Measurements from ENCODE around the gene ENOX1. TPM values are rescaled to one million over a fixed set of nuclear protein-coding genes. Genes with fewer than 3 reads are reported as not detected.

Gene ENOX1
- total RNA-seq, 1 experiment from 2014 or later = 0.95 TPM

DNA sequence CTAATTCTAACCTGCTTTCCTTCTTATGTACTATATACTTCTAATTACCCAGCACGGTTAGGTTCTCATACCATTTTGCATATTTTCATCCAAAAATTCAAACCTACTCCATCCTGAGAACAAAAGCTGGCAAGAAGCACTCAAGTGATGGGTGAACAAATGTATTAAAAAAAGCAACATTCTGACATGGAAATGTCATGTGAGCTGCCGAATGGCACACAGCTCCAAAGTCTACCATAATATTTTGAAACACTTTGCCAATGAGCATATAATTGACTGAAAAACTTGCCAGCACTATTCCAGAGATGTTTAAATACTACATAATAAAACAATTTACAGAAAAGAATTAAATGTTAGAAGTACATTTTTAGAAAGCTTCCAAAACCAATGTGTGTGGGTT is 274.6 kb downstream of the ENOX1 start:
- DNase-seq = no peak
- CTCF ChIA-PET = no interaction called here

DNA sequence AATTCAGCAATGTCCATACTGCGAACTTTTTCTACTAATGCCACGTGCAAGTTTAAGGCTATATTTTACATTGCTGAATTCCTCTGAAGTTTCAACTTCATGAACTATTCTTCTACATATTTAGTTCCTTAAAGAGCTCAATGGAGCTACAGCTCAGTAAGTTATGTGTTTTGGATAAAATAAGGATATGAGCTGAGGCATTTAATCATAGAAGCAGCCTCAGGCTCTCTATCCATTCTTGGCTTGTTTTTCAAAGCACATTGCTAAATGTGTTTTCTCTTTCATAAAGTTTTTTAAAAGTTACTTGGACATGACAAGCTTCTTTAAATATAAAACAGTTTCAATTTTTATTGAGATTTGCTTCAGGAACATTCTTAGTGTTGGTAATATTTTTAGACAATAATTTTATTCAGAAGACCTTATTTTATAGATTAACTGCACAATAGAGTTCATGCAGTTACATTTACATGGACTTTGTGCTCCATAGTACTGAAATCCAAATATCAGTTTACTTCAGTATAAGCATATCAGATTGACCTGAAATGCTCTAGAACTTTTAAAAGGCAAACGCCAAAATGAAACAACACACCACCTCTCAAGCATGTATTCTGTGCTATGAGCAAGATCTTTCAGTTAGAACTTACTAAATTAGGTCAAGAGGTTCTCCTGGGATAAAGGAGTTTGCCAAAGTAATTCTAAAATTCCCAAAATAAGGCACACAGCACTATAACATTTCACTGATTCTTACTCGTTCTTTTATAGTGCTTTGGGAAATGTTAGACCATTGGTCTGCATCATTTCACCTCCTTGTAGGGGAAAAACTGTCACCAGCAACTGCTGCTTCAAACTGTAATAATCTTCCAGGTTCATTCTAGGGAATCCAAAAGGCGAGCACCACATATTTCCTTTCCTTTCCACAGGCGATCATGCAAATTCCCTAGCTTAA is 275.5 kb downstream of the ENOX1 start:
- BruUV-seq (replicated peaks) = no TSS peak
- no peak for TF ChIP-seq EZH2 (IDR thresholded peaks at IDR 0.05; ENCODE audit: low read length, unreplicated experiment)
- TF ChIP-seq, protein P1, sequence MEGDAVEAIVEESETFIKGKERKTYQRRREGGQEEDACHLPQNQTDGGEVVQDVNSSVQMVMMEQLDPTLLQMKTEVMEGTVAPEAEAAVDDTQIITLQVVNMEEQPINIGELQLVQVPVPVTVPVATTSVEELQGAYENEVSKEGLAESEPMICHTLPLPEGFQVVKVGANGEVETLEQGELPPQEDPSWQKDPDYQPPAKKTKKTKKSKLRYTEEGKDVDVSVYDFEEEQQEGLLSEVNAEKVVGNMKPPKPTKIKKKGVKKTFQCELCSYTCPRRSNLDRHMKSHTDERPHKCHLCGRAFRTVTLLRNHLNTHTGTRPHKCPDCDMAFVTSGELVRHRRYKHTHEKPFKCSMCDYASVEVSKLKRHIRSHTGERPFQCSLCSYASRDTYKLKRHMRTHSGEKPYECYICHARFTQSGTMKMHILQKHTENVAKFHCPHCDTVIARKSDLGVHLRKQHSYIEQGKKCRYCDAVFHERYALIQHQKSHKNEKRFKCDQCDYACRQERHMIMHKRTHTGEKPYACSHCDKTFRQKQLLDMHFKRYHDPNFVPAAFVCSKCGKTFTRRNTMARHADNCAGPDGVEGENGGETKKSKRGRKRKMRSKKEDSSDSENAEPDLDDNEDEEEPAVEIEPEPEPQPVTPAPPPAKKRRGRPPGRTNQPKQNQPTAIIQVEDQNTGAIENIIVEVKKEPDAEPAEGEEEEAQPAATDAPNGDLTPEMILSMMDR (conservative IDR thresholded peaks at IDR 0.05; ENCODE audit: low read depth, low read length) = no peak
- TF ChIP-seq EZH2phosphoT487 (IDR thresholded peaks at IDR 0.05; ENCODE audit: borderline replicate concordance, low read length) = no peak
- no peaks in the 10 kb centered on the region for H4K20me1 ChIP-seq (ENCODE audit: low read length)
- H3K27me3 ChIP-seq (ENCODE audit: low read length) = no peaks in the 10 kb centered on the region
- no peak overlapping the region for H2AFZ ChIP-seq (ENCODE audit: low read length)
- H3K79me2 ChIP-seq (ENCODE audit: low read length) = no peaks in the 10 kb centered on the region
- CTCF ChIA-PET = no interaction called here
- POLR2A ChIA-PET (ENCODE audit: unreplicated experiment) = no interaction called here
- H3K9me2 ChIP-seq (replicated peaks; ENCODE audit: low read length) = no peaks in the 10 kb centered on the region
- no peaks in the 10 kb centered on the region for H3K9me3 ChIP-seq (ENCODE audit: low read length)
- DNase-seq (no peak), ATAC-seq (no peak)
- no peak overlapping the region for H3K4me2 ChIP-seq (ENCODE audit: low read length)
- no peaks in the 10 kb centered on the region for H3K36me3 ChIP-seq (ENCODE audit: low read depth, low read length)
- H3K4me1 ChIP-seq (ENCODE audit: insufficient read depth, low read length) = no peaks in the 10 kb centered on the region
- no peak overlapping the region for H3K27ac ChIP-seq (ENCODE audit: low read length)
- H3K4me3 ChIP-seq (ENCODE audit: low read length) = no peak overlapping the region
- no peaks in the 10 kb centered on the region for H3F3A ChIP-seq (ENCODE audit: low read length, unreplicated experiment)
- intact Hi-C loops (cut with micrococcal nuclease) = no loop called here
- H3K9ac ChIP-seq (ENCODE audit: low read length) = no peak overlapping the region

More for the DNA sequence above, 274.6 kb downstream of the ENOX1 start:
- H2AFZ ChIP-seq (ENCODE audit: low read length) = no peak overlapping the region
- no peak overlapping the region for H3K9ac ChIP-seq (ENCODE audit: low read length)
- H3K9me3 ChIP-seq (ENCODE audit: low read length) = no peaks in the 10 kb centered on the region
- H3K27me3 ChIP-seq (ENCODE audit: low read length) = no peaks in the 10 kb centered on the region
- no peak overlapping the region for H3K4me3 ChIP-seq (ENCODE audit: low read length)
- no TSS peak for BruUV-seq (replicated peaks)
- H3F3A ChIP-seq (ENCODE audit: low read length, unreplicated experiment) = no peaks in the 10 kb centered on the region
- H3K4me1 ChIP-seq (ENCODE audit: insufficient read depth, low read length) = no peaks in the 10 kb centered on the region
- H3K36me3 ChIP-seq (ENCODE audit: low read depth, low read length) = no peaks in the 10 kb centered on the region
- intact Hi-C loops (cut with micrococcal nuclease) = no loop called here
- H3K9me2 ChIP-seq (replicated peaks; ENCODE audit: low read length) = no peaks in the 10 kb centered on the region
- H3K4me2 ChIP-seq (ENCODE audit: low read length) = no peak overlapping the region
- H4K20me1 ChIP-seq (ENCODE audit: low read length) = no peaks in the 10 kb centered on the region
- no peak for ATAC-seq
- H3K27ac ChIP-seq (ENCODE audit: low read length) = no peak overlapping the region
- POLR2A ChIA-PET (ENCODE audit: unreplicated experiment) = no interaction called here
- no peaks in the 10 kb centered on the region for H3K79me2 ChIP-seq (ENCODE audit: low read length)
- TF ChIP-seq EZH2 (IDR thresholded peaks at IDR 0.05; ENCODE audit: low read length, unreplicated experiment) = no peak
- TF ChIP-seq, protein P1 (conservative IDR thresholded peaks at IDR 0.05; ENCODE audit: low read depth, low read length) = no peak
- no peak for TF ChIP-seq EZH2phosphoT487 (IDR thresholded peaks at IDR 0.05; ENCODE audit: borderline replicate concordance, low read length)

DNA sequence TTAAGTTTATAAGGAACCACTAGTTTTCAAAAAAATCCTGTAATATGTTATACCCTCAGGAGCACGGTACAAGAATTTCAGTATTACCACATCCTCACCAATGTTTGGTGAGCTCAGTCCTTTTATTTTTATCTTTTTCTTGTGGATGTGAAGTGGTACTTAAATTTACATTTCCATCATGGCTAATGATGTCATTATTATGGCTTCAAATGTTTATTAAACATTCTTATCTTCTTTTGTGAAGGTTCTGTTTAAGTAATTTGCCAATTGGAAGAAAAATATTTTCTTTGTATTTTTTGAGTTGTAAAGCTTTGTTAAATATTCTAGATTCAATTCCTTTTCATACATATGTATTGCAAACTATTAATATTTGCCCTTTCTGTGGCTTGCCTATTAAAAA is 291.0 kb downstream of the ENOX1 start:
- no peak overlapping the region for H3K27ac ChIP-seq (ENCODE audit: low read length)
- CTCF ChIA-PET = no interaction called here
- TF ChIP-seq EZH2 (IDR thresholded peaks at IDR 0.05; ENCODE audit: low read length, unreplicated experiment) = no peak
- TF ChIP-seq EZH2phosphoT487 (IDR thresholded peaks at IDR 0.05; ENCODE audit: borderline replicate concordance, low read length) = no peak
- TF ChIP-seq, protein P1 (conservative IDR thresholded peaks at IDR 0.05; ENCODE audit: low read depth, low read length) = no peak
- H3K79me2 ChIP-seq (ENCODE audit: low read length) = no peaks in the 10 kb centered on the region
- intact Hi-C loops (cut with micrococcal nuclease) = no loop called here
- H3K4me2 ChIP-seq (ENCODE audit: low read length) = no peak overlapping the region
- H3F3A ChIP-seq (ENCODE audit: low read length, unreplicated experiment) = no peaks in the 10 kb centered on the region
- H4K20me1 ChIP-seq (ENCODE audit: low read length) = no peaks in the 10 kb centered on the region
- no peaks in the 10 kb centered on the region for H3K9me2 ChIP-seq (replicated peaks; ENCODE audit: low read length)
- no peak overlapping the region for H3K4me3 ChIP-seq (ENCODE audit: low read length)
- no peaks in the 10 kb centered on the region for H3K27me3 ChIP-seq (ENCODE audit: low read length)
- BruUV-seq (replicated peaks) = no TSS peak
- H3K36me3 ChIP-seq (ENCODE audit: low read depth, low read length) = no peaks in the 10 kb centered on the region
- H3K9ac ChIP-seq (ENCODE audit: low read length) = no peak overlapping the region
- no peak overlapping the region for H2AFZ ChIP-seq (ENCODE audit: low read length)
- H3K4me1 ChIP-seq (ENCODE audit: insufficient read depth, low read length) = peaks cover 7% of the 10 kb centered on the region
- H3K9me3 ChIP-seq (ENCODE audit: low read length) = no peaks in the 10 kb centered on the region
- ATAC-seq = no peak
- DNase-seq = no peak
- POLR2A ChIA-PET (ENCODE audit: unreplicated experiment) = no interaction called here
